Measurements from ENCODE around the gene ARRDC2.
A peak's percentile ranks its signal among the peaks of the same experiment; 100 is the strongest.
"Not testable (repeated sequence)": the region's sequence is repeated elsewhere in the genome, so short reads cannot be mapped to it uniquely, and the experiment has no call there.

ARRDC2 gene

GRCh38 chr19:18017275-18018083 is 9.5 kb downstream of the ARRDC2 start:
- peak in 1 of 2 donors; percentile 53 for DNase-seq

GRCh38 chr19:18020212-18021085 is 12.5 kb downstream of the ARRDC2 start:
- no peak for DNase-seq

GRCh38 chr19:18021121-18021755 is 13.3 kb downstream of the ARRDC2 start:
- DNase-seq, result peak; percentile 90 to 94

GRCh38 chr19:18023622-18024251 is 15.8 kb downstream of the ARRDC2 start:
- peak; percentile 66 to 86 for DNase-seq

GRCh38 chr19:18027151-18027550 is 19.2 kb downstream of the ARRDC2 start:
- no peak for DNase-seq

- no peak for DNase-seq
Observed at GRCh38 chr19:18029617-18030338, 21.8 kb downstream of the ARRDC2 start.

- DNase-seq, result peak in 1 of 2 donors; percentile 43
Observed at GRCh38 chr19:18031401-18031800, 23.4 kb downstream of the ARRDC2 start.

GRCh38 chr19:18032102-18032501 is 24.1 kb downstream of the ARRDC2 start:
- DNase-seq, result not testable (repeated sequence)

- DNase-seq, result no peak
Observed at GRCh38 chr19:18041054-18041453, 33.1 kb downstream of the ARRDC2 start.

- peak; percentile 66 to 92 for DNase-seq
Observed at GRCh38 chr19:18043676-18044075, 35.7 kb downstream of the ARRDC2 start.

GRCh38 chr19:18044825-18045304 is 36.9 kb downstream of the ARRDC2 start:
- peak; percentile 92 to 97 for DNase-seq

GRCh38 chr19:18045307-18046050 is 37.5 kb downstream of the ARRDC2 start:
- DNase-seq, result no peak

- DNase-seq, result peak; percentile 21 to 79
Observed at GRCh38 chr19:18046059-18046718, 38.2 kb downstream of the ARRDC2 start.

GRCh38 chr19:18049385-18049784 is 41.4 kb downstream of the ARRDC2 start:
- peak; percentile 37 to 54 for DNase-seq

- no peak for DNase-seq
Observed at GRCh38 chr19:18051887-18052286, 43.9 kb downstream of the ARRDC2 start.

GRCh38 chr19:18053576-18054219 is 45.7 kb downstream of the ARRDC2 start:
- DNase-seq, result no peak

- DNase-seq, result no peak
Observed at GRCh38 chr19:18055967-18056366, 48.0 kb downstream of the ARRDC2 start.

GRCh38 chr19:18057557-18057956 is 49.6 kb downstream of the ARRDC2 start:
- DNase-seq, result no peak

- peak; percentile 62 to 81 for DNase-seq
Observed at GRCh38 chr19:18058208-18059009, 50.4 kb downstream of the ARRDC2 start.

Data from inflammatory macrophage treated with lipopolysaccharide for 1 hour (primary cell).